H1 (cell line): ENCODE data around the gene DNM1L. TPM values are rescaled to one million over a fixed set of nuclear protein-coding genes. Genes with fewer than 3 reads are reported as not detected.

ENCODE experiments used
- CEBPB ChIP-seq: IDR thresholded peaks from 2 replicates; pipeline ENCODE4 v1.6.1; 2012; ENCODE audit warnings: low read depth, low read length
- CHD1 ChIP-seq: IDR thresholded peaks from 2 replicates; pipeline ENCODE4 v1.6.1; 2012; ENCODE audit warnings: low read depth, low read length, improper control_type of control experiment
- KDM5A ChIP-seq: fragments of 200-600 bp; IDR thresholded peaks from 2 replicates; pipeline ENCODE4 v1.7.1; 2012; ENCODE audit warnings: mild to moderate bottlenecking, low read length, inconsistent platforms, mixed read lengths
- RFX5 ChIP-seq: IDR thresholded peaks from 2 replicates; pipeline ENCODE4 v1.6.1; 2011; ENCODE audit warnings: low read depth, low read length, improper control_type of control experiment, borderline replicate concordance
- polyA plus RNA-seq, 7 experiments: library from polyadenylated mRNA; depleted of rRNA in 3 of 7; stranded (reverse) in 5 of 7; unstranded in 2 of 7; fragments of >200 nt in 5 of 7; fragments of 200-250 nt in 2 of 7; gene quantifications; 1 replicate in 5 of 7; 2 replicates in 1 of 7; 4 replicates in 1 of 7; pipeline versions ENCODE4 v1.2.1 to v1.2.3, GENCODE V29; 2011 to 2013; ENCODE audit warnings: missing spikeins in 2 of 7, mixed read lengths in 2 of 7
- total RNA-seq: library from RNA; stranded (reverse); fragmentation: NEBNext Ultra II Directional; extraction: Animal tissue kit (Norgen Biotek cat#: 25700); gene quantifications from 2 replicates; pipeline ENCODE4 v1.2.1, GENCODE V29; 2021
- TF ChIP-seq, protein P1 (sequence below), 3 experiments: IDR thresholded peaks; 1 replicate in 2 of 3; 2 replicates in 1 of 3; pipeline versions ENCODE4 v1.5.1 to v1.6.1; 2011; ENCODE audit warnings: low read length in 3 of 3, mild to moderate bottlenecking in 3 of 3, inconsistent platforms in 2 of 3, low read depth in 1 of 3, moderate library complexity in 1 of 3; ENCODE audit not compliant: insufficient read depth in 1 of 3; ENCODE audit errors: control extremely low read depth in 1 of 3
- TF ChIP-seq, protein P2 (sequence below): IDR thresholded peaks from 2 replicates; pipeline ENCODE4 v1.6.1; 2011; ENCODE audit warnings: low read length, improper control_type of control experiment

Gene DNM1L
- total and polyA plus RNA-seq, 2 of the 8 experiments (the other 6 are each of a cell fraction or from before 2014, with no cell fraction given) = 23.7 to 93.9 TPM

DNA sequence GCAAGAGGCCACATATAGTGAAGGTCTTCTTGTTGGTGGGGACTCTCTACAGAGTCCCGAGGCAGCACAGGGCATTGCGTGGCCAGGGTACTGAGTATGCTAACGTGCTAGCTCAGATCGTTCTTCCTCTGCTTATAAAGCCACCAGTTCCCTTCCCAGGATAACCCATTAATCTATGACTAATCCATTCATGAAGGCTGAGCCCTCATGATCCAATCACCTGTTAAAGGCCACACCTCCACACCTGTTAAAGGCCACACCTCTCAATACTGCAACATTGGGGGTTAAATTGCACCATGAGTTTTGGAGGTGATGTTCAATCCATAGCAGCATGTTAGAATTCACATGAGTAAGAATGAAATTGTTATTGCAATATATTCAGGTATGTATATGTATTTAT is 89.4 kb downstream of the DNM1L start (continued):
- TF ChIP-seq, protein P1, sequence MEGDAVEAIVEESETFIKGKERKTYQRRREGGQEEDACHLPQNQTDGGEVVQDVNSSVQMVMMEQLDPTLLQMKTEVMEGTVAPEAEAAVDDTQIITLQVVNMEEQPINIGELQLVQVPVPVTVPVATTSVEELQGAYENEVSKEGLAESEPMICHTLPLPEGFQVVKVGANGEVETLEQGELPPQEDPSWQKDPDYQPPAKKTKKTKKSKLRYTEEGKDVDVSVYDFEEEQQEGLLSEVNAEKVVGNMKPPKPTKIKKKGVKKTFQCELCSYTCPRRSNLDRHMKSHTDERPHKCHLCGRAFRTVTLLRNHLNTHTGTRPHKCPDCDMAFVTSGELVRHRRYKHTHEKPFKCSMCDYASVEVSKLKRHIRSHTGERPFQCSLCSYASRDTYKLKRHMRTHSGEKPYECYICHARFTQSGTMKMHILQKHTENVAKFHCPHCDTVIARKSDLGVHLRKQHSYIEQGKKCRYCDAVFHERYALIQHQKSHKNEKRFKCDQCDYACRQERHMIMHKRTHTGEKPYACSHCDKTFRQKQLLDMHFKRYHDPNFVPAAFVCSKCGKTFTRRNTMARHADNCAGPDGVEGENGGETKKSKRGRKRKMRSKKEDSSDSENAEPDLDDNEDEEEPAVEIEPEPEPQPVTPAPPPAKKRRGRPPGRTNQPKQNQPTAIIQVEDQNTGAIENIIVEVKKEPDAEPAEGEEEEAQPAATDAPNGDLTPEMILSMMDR (IDR thresholded peaks at IDR 0.05; ENCODE audit: control extremely low read depth in 1 of 3, insufficient read depth in 1 of 3, low read depth in 1 of 3, low read length in 3 of 3) = no peak
- TF ChIP-seq KDM5A = no peak
- no peak for TF ChIP-seq CEBPB
- TF ChIP-seq, protein P2, sequence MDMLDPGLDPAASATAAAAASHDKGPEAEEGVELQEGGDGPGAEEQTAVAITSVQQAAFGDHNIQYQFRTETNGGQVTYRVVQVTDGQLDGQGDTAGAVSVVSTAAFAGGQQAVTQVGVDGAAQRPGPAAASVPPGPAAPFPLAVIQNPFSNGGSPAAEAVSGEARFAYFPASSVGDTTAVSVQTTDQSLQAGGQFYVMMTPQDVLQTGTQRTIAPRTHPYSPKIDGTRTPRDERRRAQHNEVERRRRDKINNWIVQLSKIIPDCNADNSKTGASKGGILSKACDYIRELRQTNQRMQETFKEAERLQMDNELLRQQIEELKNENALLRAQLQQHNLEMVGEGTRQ = no peak
- TF ChIP-seq RFX5 = no peak
- no peak for TF ChIP-seq CHD1
- TF ChIP-seq, all 59 proteins: peak for 0
